Measurements from ENCODE around the gene ZSCAN32. TPM values are rescaled to one million over a fixed set of nuclear protein-coding genes. Genes with fewer than 3 reads are reported as not detected.

Gene ZSCAN32
- total and polyA plus RNA-seq, 7 donors: 4.6 to 9.8 (median 5.6) TPM

DNA sequence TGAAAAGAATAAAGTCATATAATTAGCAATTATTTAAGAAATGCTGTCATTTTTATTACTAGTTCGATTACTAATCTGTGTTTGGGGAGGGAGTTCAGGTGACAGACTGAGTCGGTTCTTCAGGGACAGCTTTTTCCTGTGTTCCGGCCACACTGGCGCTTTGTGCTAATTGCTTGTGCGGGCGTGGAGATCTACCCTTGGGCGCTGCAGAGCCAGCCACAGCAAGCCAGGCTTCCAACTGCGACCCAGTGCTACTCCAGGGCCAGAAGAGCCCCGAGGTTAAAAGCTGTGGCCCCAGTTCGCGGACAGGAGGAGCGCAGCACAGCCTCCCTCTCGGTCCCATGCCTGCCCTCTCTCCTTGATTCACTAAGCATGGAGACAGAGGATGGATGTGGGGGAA, 51.6 kb downstream of the ZSCAN32 start:
- ATAC-seq (no peak), DNase-seq (no peak)
- intact Hi-C loops (cut with DNase I): no loop called here
- no peaks in the 10 kb centered on the region for H3K4me1 ChIP-seq
- H3K27ac ChIP-seq: no peak overlapping the region
- TF ChIP-seq, protein P1, sequence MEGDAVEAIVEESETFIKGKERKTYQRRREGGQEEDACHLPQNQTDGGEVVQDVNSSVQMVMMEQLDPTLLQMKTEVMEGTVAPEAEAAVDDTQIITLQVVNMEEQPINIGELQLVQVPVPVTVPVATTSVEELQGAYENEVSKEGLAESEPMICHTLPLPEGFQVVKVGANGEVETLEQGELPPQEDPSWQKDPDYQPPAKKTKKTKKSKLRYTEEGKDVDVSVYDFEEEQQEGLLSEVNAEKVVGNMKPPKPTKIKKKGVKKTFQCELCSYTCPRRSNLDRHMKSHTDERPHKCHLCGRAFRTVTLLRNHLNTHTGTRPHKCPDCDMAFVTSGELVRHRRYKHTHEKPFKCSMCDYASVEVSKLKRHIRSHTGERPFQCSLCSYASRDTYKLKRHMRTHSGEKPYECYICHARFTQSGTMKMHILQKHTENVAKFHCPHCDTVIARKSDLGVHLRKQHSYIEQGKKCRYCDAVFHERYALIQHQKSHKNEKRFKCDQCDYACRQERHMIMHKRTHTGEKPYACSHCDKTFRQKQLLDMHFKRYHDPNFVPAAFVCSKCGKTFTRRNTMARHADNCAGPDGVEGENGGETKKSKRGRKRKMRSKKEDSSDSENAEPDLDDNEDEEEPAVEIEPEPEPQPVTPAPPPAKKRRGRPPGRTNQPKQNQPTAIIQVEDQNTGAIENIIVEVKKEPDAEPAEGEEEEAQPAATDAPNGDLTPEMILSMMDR (IDR thresholded peaks at IDR 0.05): no peak
- no peaks in the 10 kb centered on the region for H3K36me3 ChIP-seq (ENCODE audit: insufficient read depth in 1 of 2, low read depth in 1 of 2)
- 57 to 64% (median 62%) methylated on average over 13 of the region's 13 CpGs for WGBS, 3 donors
- peaks cover 4% of the 10 kb centered on the region for H3K9me3 ChIP-seq
- no peak overlapping the region for H3K4me3 ChIP-seq
- H3K27me3 ChIP-seq (ENCODE audit: insufficient read depth in 3 of 3, low read length in 2 of 3): peaks cover 0 to 3% (median 0%) of the 10 kb centered on the region in 3 donors

DNA sequence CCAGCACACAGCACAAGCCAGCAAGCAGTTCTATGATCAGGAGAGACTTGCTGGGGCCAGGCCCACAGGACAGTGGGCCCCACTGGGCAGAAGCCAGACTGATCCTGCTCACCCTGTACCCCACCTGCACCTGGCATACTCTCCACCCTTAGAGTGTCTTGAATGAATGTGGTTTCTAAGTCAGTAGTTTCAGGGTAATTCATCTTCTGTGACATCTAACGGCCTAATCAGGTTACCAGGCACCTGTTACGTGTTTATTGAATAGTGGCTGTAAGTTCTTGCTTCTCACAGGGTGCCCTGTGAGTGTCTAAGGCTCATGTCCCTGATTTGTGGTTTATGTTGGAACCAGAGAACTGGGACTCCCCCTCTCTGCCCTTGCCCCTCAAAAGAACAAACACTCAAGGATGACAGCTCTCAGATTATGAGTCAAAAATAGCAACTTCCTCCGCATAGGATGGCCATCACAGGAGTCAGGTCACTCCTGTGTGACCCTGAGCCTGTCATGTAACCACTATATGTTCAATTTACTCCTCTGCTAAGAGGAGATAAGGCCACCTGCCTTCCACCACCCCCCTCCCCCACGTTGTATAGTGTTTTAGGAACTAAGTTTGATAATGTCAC, 52.1 kb downstream of the ZSCAN32 start:
- peaks cover 6% of the 10 kb centered on the region for H3K9me3 ChIP-seq
- 30 to 44% (median 42%) methylated on average over 4 of the region's 4 CpGs for WGBS, 3 donors
- intact Hi-C loops (cut with DNase I): no loop called here
- TF ChIP-seq, protein P1 (IDR thresholded peaks at IDR 0.05): no peak
- peaks cover 0 to 3% (median 0%) of the 10 kb centered on the region in 3 donors for H3K27me3 ChIP-seq (ENCODE audit: insufficient read depth in 3 of 3, low read length in 2 of 3)
- no peak for DNase-seq
- ATAC-seq: no peak
- H3K4me1 ChIP-seq: no peaks in the 10 kb centered on the region
- H3K4me3 ChIP-seq: no peak overlapping the region
- H3K36me3 ChIP-seq (ENCODE audit: insufficient read depth in 1 of 2, low read depth in 1 of 2): no peaks in the 10 kb centered on the region
- H3K27ac ChIP-seq: no peak overlapping the region

DNA sequence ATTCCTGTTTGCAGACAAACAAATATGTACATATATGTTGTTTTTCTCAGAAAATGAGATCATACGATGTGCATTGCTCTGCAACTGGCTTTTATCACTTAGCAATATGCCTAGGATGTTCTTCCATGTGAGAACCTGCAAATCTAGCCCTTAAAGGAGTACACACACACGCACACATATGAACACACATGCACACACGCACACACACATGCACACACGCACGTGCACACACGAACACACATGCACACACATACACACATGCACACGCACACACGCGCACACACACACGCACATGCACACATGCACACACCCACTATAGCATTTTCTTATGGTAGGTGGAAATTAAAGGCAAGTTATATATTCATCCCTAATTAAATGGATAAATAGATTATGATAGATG, 53.2 kb downstream of the ZSCAN32 start:
- H3K27me3 ChIP-seq (ENCODE audit: insufficient read depth in 3 of 3, low read length in 2 of 3): peaks cover 0 to 3% (median 0%) of the 10 kb centered on the region in 3 donors
- no peaks in the 10 kb centered on the region for H3K4me1 ChIP-seq
- peaks cover 5% of the 10 kb centered on the region for H3K9me3 ChIP-seq
- H3K27ac ChIP-seq: no peak overlapping the region
- TF ChIP-seq, protein P1 (IDR thresholded peaks at IDR 0.05): no peak
- no peaks in the 10 kb centered on the region for H3K36me3 ChIP-seq (ENCODE audit: insufficient read depth in 1 of 2, low read depth in 1 of 2)
- WGBS, 3 donors: 73 to 83% (median 78%) methylated on average over 10 of the region's 10 CpGs
- no peak overlapping the region for H3K4me3 ChIP-seq
- intact Hi-C loops (cut with DNase I): no loop called here
- ATAC-seq (no peak), DNase-seq (no peak)

DNA sequence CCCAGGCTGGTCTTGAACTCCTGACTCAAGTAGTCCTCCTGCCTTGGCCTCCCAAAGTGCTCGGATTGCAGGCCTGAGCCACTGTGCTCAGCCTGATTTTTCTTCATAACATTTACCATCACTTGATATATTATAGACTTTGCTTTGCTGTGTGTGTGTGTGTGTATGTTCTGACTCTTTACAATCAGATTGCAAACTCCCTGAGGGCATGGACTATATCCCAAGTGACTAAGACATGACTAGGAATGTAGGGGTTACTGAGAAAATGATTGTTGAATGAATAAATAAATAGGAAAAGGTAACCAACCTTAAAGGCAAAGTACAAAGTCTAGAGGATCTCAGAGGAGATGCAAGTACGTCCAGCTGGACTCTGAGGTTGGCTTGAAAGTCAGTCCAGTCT, 54.8 kb downstream of the ZSCAN32 start:
- TF ChIP-seq, protein P1 (IDR thresholded peaks at IDR 0.05): no peak
- 53 to 69% (median 53%) methylated on average over 2 of the region's 2 CpGs for WGBS, 3 donors

More for the DNA sequence above, 54.8 kb downstream of the ZSCAN32 start:
- ATAC-seq (no peak), DNase-seq (no peak)
- Histone ChIP-seq H3K36me3 (ENCODE audit: insufficient read depth in 1 of 2, low read depth in 1 of 2) (no peaks in the 10 kb centered on the region), H3K9me3 (peaks cover 5% of the 10 kb centered on the region), H3K27ac (no peak overlapping the region), H3K4me1 (no peaks in the 10 kb centered on the region), H3K4me3 (no peak overlapping the region), H3K27me3 (ENCODE audit: insufficient read depth in 3 of 3, low read length in 2 of 3) (peaks cover 0 to 3% (median 0%) of the 10 kb centered on the region in 3 donors)
- intact Hi-C loops (cut with DNase I): no loop called here

Other genes with a start within 250 kb of the ZSCAN32 start
- gene OR1F1, start 212.8 kb downstream of the ZSCAN32 start, total RNA-seq: not detected
- not detected for gene OR1F1, start 212.8 kb downstream of the ZSCAN32 start, polyA plus RNA-seq
- gene ZNF200, start 165.8 kb downstream of the ZSCAN32 start, total RNA-seq: 1 to 10 TPM; 2.8 to 4.0 (median 3.4) TPM
- gene ZNF200, start 165.8 kb downstream of the ZSCAN32 start, polyA plus RNA-seq: 1 to 10 TPM; 1.3 to 5.8 (median 2.6) TPM
- gene MEFV, start 144.4 kb downstream of the ZSCAN32 start, total RNA-seq: under 1 TPM; 0.24 to 0.81 (median 0.69) TPM
- gene MEFV, start 144.4 kb downstream of the ZSCAN32 start, polyA plus RNA-seq: under 1 TPM; 0.07 to 0.09 (median 0.08) TPM
- gene ZNF263, start 117.5 kb downstream of the ZSCAN32 start, total RNA-seq: 10 to 100 TPM; 11.0 to 17.8 (median 11.7) TPM
- 10 to 100 TPM in 2 of 3 donors, 1 to 10 TPM in 1; 6.1 to 23.9 (median 12.8) TPM for gene ZNF263, start 117.5 kb downstream of the ZSCAN32 start, polyA plus RNA-seq
- 1 to 10 TPM; 5.8 to 7.6 (median 6.5) TPM for gene TIGD7, start 95.6 kb downstream of the ZSCAN32 start, total RNA-seq
- 1 to 10 TPM; 3.1 to 9.4 (median 5.7) TPM for gene TIGD7, start 95.6 kb downstream of the ZSCAN32 start, polyA plus RNA-seq
- gene ZNF75A, start 95.5 kb downstream of the ZSCAN32 start, total RNA-seq: 10 to 100 TPM; 11.4 to 20.5 (median 15.4) TPM
- 10 to 100 TPM in 2 of 3 donors, 1 to 10 TPM in 1; 7.4 to 15.7 (median 13.4) TPM for gene ZNF75A, start 95.5 kb downstream of the ZSCAN32 start, polyA plus RNA-seq
- not detected for gene OR2C1, start 45.1 kb downstream of the ZSCAN32 start, total RNA-seq
- not detected for gene OR2C1, start 45.1 kb downstream of the ZSCAN32 start, polyA plus RNA-seq
- gene ZNF174, start 211 bp upstream of the ZSCAN32 start, total RNA-seq: 1 to 10 TPM; 6.2 to 8.4 (median 7.6) TPM
- 10 to 100 TPM in 1 of 3 donors, 1 to 10 TPM in 2; 6.1 to 23.3 (median 6.5) TPM for gene ZNF174, start 211 bp upstream of the ZSCAN32 start, polyA plus RNA-seq
- 1 to 10 TPM in 3 of 4 donors, under 1 TPM in 1; 0.79 to 1.3 (median 1.2) TPM for gene ZNF597, start 42.5 kb upstream of the ZSCAN32 start, total RNA-seq
- 1 to 10 TPM in 1 of 3 donors, under 1 TPM in 2; 0.63 to 1.7 (median 0.98) TPM for gene ZNF597, start 42.5 kb upstream of the ZSCAN32 start, polyA plus RNA-seq
- 10 to 100 TPM; 17.9 to 20.1 (median 19.0) TPM for gene NAA60, start 42.7 kb upstream of the ZSCAN32 start, total RNA-seq
- 10 to 100 TPM; 20.9 to 29.3 (median 23.4) TPM for gene NAA60, start 42.7 kb upstream of the ZSCAN32 start, polyA plus RNA-seq
- gene C16orf90, start 94.5 kb upstream of the ZSCAN32 start, total RNA-seq: not detected
- not detected for gene C16orf90, start 94.5 kb upstream of the ZSCAN32 start, polyA plus RNA-seq
- 10 to 100 TPM; 16.7 to 19.5 (median 17.9) TPM for gene CLUAP1, start 100.0 kb upstream of the ZSCAN32 start, total RNA-seq
- 10 to 100 TPM in 1 of 3 donors, 1 to 10 TPM in 2; 7.4 to 17.3 (median 8.2) TPM for gene CLUAP1, start 100.0 kb upstream of the ZSCAN32 start, polyA plus RNA-seq
- gene NLRC3, start 176.4 kb upstream of the ZSCAN32 start, total RNA-seq: 1 to 10 TPM in 1 of 4 donors, under 1 TPM in 3; 0.47 to 1.4 (median 0.77) TPM
- 1 to 10 TPM in 1 of 3 donors, under 1 TPM in 2; 0.25 to 1.3 (median 0.32) TPM for gene NLRC3, start 176.4 kb upstream of the ZSCAN32 start, polyA plus RNA-seq
- 1 to 10 TPM; 1.9 to 3.1 (median 2.5) TPM for gene SLX4, start 210.6 kb upstream of the ZSCAN32 start, total RNA-seq
- 1 to 10 TPM in 2 of 3 donors, under 1 TPM in 1; 0.87 to 4.1 (median 3.1) TPM for gene SLX4, start 210.6 kb upstream of the ZSCAN32 start, polyA plus RNA-seq

Measured in psoas muscle (tissue), 8 donors.